Measurements from ENCODE around the gene GYG2.
A peak's percentile ranks its signal among the peaks of the same experiment; 100 is the strongest.
"Not testable (repeated sequence)": the region's sequence is repeated elsewhere in the genome, so short reads cannot be mapped to it uniquely, and the experiment has no call there.

The GYG2 gene

GRCh38 chrX:2907295-2907694 is 78.6 kb downstream of the GYG2 start:
- no peak for DNase-seq (ENCODE audit: low spot score)

GRCh38 chrX:2908125-2908685 is 79.5 kb downstream of the GYG2 start:
- DNase-seq (ENCODE audit: low spot score) = no peak

- no peak for DNase-seq (ENCODE audit: low spot score)
Observed at GRCh38 chrX:2910109-2910508, 81.4 kb downstream of the GYG2 start.

GRCh38 chrX:2913118-2913517 is 84.4 kb downstream of the GYG2 start:
- no peak for DNase-seq (ENCODE audit: low spot score)

- DNase-seq (ENCODE audit: low spot score) = no peak
Observed at GRCh38 chrX:2917767-2918166, 89.0 kb downstream of the GYG2 start.

GRCh38 chrX:2921193-2921592 is 92.5 kb downstream of the GYG2 start:
- DNase-seq (ENCODE audit: low spot score) = no peak

GRCh38 chrX:2921750-2922149 is 93.0 kb downstream of the GYG2 start:
- DNase-seq (ENCODE audit: low spot score) = no peak

GRCh38 chrX:2924151-2924550 is 95.4 kb downstream of the GYG2 start:
- DNase-seq (ENCODE audit: low spot score) = no peak

GRCh38 chrX:2926255-2926654 is 97.5 kb downstream of the GYG2 start:
- not testable (repeated sequence) for DNase-seq (ENCODE audit: low spot score)

- no peak for DNase-seq (ENCODE audit: low spot score)
Observed at GRCh38 chrX:2926664-2927275, 98.0 kb downstream of the GYG2 start.

- DNase-seq (ENCODE audit: low spot score) = no peak
Observed at GRCh38 chrX:2928191-2928582, 99.5 kb downstream of the GYG2 start.

- peak; percentile 3 for DNase-seq (ENCODE audit: low spot score)
Observed at GRCh38 chrX:2928583-2929434, 100.1 kb downstream of the GYG2 start, which contains the start of gene ARSD. Gene ARSD (minus strand): TSS chrX:2929339. CDS start chrX:2929275, 64 bp downstream.

- DNase-seq (ENCODE audit: low spot score) = no peak
Observed at GRCh38 chrX:2931155-2931554, 102.4 kb downstream of the GYG2 start.

GRCh38 chrX:2931612-2932011 is 102.9 kb downstream of the GYG2 start:
- DNase-seq (ENCODE audit: low spot score) = no peak

Data from cerebellar cortex (tissue), 1 donor.